ENCODE results near the gene JAG2.

JAG2 gene

GRCh38 chr14:105147671-105148603 lies 20.6 kb downstream of the JAG2 start:
- ATAC-seq (no peak), DNase-seq (no peak)
- H3K4me1 Mint-ChIP-seq = no peaks in the 10 kb centered on the region
- no peak overlapping the region for H3K27ac Mint-ChIP-seq
- no peaks in the 10 kb centered on the region for H3K9me3 Mint-ChIP-seq
- H3K4me3 Mint-ChIP-seq = no peak overlapping the region
- H3K36me3 Mint-ChIP-seq (ENCODE audit: low read depth) = no peaks in the 10 kb centered on the region
- no peaks in the 10 kb centered on the region for H3K27me3 Mint-ChIP-seq

DNA sequence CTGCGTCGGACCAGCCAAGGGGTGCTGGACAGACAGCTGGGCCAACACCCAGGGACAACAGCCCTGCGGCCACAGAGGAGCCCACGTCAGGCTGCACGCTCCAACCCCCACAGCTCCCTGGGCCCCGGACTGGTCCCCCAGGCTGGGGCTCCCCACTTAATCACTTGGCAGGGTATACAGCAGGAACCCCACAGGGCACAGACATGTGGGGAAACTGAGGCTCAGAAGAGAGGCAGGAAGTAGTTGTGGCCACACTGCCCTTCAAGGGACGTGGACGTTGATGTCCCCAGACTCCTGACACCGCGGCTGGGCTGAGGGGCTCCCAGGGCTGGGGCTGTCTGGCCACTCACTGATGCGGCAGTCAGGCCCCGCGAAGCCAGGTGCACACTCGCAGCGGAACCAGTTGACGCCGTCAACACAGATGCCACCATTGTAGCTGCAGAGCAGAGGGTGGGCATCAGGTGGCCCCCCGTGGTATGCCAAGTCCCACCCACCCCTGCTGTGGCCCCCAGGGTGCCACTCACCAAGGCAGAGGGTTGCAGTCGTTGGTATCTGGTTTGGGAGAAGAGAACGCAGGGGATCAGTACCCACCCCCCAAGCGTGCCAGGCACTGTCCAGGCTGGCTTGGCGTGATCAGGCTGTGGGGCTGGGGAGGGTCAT lies 21.5 kb downstream of the JAG2 start:
- H3K27ac Mint-ChIP-seq = no peak overlapping the region
- H3K27me3 Mint-ChIP-seq = no peaks in the 10 kb centered on the region
- H3K4me3 Mint-ChIP-seq = no peak overlapping the region
- DNase-seq (no peak), ATAC-seq (no peak)
- H3K36me3 Mint-ChIP-seq (ENCODE audit: low read depth) = no peaks in the 10 kb centered on the region
- no peaks in the 10 kb centered on the region for H3K9me3 Mint-ChIP-seq
- no peaks in the 10 kb centered on the region for H3K4me1 Mint-ChIP-seq

GRCh38 chr14:105146181-105146975 lies 22.2 kb downstream of the JAG2 start:
- Mint-ChIP-seq H3K4me3 (no peak overlapping the region), H3K9me3 (no peaks in the 10 kb centered on the region), H3K36me3 (ENCODE audit: low read depth) (no peaks in the 10 kb centered on the region), H3K27me3 (no peaks in the 10 kb centered on the region), H3K4me1 (no peaks in the 10 kb centered on the region), H3K27ac (no peak overlapping the region)
- DNase-seq (no peak), ATAC-seq (no peak)

- no peak overlapping the region for H3K27ac Mint-ChIP-seq
- no peaks in the 10 kb centered on the region for H3K36me3 Mint-ChIP-seq (ENCODE audit: low read depth)
- H3K4me3 Mint-ChIP-seq = no peak overlapping the region
- DNase-seq (no peak), ATAC-seq (no peak)
- no peaks in the 10 kb centered on the region for H3K27me3 Mint-ChIP-seq
- H3K4me1 Mint-ChIP-seq = no peaks in the 10 kb centered on the region
- H3K9me3 Mint-ChIP-seq = no peaks in the 10 kb centered on the region
Observed at GRCh38 chr14:105145381-105146180, 23.0 kb downstream of the JAG2 start.

DNA sequence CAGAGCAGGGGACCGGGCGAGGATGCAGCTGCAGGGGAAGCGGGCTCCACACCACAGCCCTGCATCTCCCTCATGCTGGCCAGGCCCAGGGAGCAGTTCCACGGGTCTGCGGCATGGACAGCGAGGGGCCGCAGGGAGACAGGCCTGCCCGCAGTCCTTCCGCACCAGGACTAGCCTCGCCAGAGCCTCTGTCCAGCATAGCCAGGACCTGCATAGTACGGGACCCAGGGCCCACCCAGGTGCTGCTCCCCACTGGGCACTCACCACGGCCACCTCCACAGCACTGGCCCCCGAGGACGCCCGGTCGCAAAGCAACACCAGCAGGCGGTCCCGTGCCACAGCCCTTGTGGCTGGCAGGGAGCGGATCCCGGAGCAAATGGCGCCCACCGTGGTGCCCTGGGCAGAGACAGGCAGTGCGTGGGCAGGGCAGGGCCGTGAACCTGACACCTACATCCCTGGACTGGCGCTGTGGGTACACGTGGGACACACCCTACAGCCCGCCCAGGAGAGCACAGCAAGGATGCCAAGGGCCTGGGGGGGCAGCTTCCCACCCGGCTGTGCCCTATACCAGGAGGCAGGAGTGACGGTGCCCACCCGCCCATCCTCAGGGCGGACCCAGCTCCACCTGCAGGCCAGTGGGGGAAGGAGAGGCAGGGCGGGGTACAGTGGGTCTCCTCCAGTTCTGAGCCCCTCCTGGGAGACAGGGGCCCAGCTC lies 23.8 kb downstream of the JAG2 start:
- no peak overlapping the region for H3K27ac Mint-ChIP-seq
- H3K27me3 Mint-ChIP-seq = no peaks in the 10 kb centered on the region
- peaks cover 4% of the 10 kb centered on the region for H3K9me3 Mint-ChIP-seq
- DNase-seq = no peak
- H3K36me3 Mint-ChIP-seq (ENCODE audit: low read depth) = no peaks in the 10 kb centered on the region
- no peaks in the 10 kb centered on the region for H3K4me1 Mint-ChIP-seq
- ATAC-seq = no peak
- H3K4me3 Mint-ChIP-seq = no peak overlapping the region

DNA sequence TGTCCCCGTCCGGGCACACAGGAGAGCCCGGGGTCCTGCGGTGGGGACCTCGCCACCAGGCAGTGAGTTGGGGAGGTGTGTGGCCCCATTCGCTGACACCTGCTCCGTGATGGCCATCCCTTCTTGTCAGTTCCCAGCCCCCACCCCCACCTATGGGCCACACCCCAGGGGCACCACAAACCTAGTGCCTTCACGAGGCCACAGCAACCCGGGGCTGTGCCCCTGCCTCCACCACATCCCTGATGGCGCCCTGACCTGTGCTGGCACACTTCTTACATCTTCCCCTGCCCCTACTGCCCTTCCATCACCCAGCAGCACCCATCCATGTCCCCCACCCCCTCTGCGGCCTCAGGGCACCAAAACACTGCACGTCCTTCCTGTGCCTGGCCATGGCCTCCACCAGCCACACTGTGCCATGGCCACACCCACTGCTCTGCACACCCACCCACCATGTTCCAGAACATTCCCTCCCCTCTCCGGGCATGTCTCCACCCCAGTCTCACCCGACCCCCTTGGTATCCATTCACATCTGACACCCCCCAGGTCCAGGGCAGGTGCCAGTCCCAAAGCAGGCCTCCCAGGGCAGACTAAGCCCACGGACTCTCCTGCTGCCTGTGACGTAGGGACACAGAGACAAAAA lies 24.4 kb downstream of the JAG2 start:
- H3K36me3 Mint-ChIP-seq (ENCODE audit: low read depth) = no peaks in the 10 kb centered on the region
- H3K4me1 Mint-ChIP-seq = no peaks in the 10 kb centered on the region
- peaks cover 4% of the 10 kb centered on the region for H3K9me3 Mint-ChIP-seq
- H3K4me3 Mint-ChIP-seq = no peak overlapping the region
- no peak overlapping the region for H3K27ac Mint-ChIP-seq
- DNase-seq = no peak
- H3K27me3 Mint-ChIP-seq = no peaks in the 10 kb centered on the region
- ATAC-seq = no peak

DNA sequence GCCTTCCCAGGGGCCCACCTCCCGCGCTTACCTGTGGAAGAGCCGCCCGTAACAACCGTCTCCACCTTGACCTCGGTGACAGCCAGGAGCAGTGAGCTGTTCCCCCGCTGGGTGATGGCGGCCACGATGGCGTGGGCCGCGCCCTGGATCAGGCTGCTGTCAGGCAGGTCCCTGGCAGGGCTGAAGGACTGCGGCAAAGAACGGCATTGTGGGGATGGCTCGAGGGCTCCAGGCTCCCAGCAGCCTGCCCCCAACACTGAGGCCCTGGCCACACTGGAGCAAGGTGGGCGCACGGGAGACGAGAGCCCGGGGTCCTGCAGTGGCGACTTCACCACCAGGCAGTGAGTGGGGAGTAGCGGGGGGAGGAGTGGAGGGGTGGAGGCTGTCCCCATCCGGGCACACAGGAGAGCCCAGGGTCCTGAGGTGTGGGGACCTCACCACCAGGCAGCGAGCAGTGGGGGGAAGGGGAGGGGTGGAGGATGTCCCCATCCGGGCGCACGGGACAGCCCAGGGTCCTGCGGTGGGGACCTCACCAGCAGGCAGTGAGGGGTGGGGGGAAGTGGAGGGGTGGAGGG lies 25.0 kb downstream of the JAG2 start:
- Mint-ChIP-seq H3K27me3 (no peaks in the 10 kb centered on the region), H3K4me3 (no peak overlapping the region), H3K36me3 (ENCODE audit: low read depth) (no peaks in the 10 kb centered on the region), H3K4me1 (no peaks in the 10 kb centered on the region), H3K27ac (no peak overlapping the region), H3K9me3 (peaks cover 4% of the 10 kb centered on the region)
- DNase-seq = no peak
- no peak for ATAC-seq

- Mint-ChIP-seq H3K27me3 (no peaks in the 10 kb centered on the region), H3K27ac (no peak overlapping the region), H3K9me3 (peaks cover 4% of the 10 kb centered on the region), H3K36me3 (ENCODE audit: low read depth) (no peaks in the 10 kb centered on the region), H3K4me1 (no peaks in the 10 kb centered on the region), H3K4me3 (no peak overlapping the region)
- DNase-seq = no peak
- no peak for ATAC-seq
Observed at GRCh38 chr14:105142651-105143450, 25.7 kb downstream of the JAG2 start.

DNA sequence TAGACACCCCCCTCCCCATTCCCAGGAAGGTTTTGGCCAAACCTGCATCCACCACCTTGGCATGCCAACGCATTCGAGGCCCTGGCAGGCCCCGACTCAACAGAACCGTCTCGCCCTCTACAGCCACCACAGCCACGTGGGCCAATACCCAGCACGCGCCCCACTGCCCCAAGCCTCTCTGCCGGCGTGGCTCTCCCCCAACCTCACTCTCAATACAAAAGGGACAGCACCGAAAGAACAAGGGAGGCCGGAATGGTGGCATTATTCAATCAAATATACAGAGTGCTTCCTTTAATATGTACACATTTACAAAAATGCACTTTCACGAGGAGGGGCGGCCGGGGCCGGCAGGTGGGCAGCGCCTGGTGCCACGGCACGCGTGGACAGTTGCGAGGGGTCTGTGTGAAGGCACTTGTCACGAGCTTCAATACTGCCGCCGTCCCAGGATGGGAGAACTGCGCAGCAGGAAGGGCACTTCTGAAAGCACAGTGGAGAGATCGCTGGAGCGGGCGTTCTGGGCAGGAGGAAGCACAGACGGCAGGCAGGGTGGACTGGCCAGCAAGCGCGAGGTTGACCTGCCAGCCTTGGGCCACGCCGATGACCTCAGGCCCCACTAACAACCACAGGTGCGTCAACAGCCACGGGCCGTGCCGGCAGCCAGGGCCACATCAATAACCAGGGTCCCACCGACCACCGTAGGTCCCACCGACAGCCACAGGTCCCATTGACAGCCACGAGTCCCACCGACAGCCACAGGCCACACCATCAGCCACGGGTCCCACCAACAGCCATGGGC lies 26.9 kb downstream of the JAG2 start:
- H3K4me1 Mint-ChIP-seq = no peaks in the 10 kb centered on the region
- H3K27me3 Mint-ChIP-seq = no peaks in the 10 kb centered on the region
- no peak overlapping the region for H3K27ac Mint-ChIP-seq
- H3K9me3 Mint-ChIP-seq = peaks cover 4% of the 10 kb centered on the region
- no peak overlapping the region for H3K4me3 Mint-ChIP-seq
- ATAC-seq = no peak
- DNase-seq = no peak
- no peaks in the 10 kb centered on the region for H3K36me3 Mint-ChIP-seq (ENCODE audit: low read depth)

DNA sequence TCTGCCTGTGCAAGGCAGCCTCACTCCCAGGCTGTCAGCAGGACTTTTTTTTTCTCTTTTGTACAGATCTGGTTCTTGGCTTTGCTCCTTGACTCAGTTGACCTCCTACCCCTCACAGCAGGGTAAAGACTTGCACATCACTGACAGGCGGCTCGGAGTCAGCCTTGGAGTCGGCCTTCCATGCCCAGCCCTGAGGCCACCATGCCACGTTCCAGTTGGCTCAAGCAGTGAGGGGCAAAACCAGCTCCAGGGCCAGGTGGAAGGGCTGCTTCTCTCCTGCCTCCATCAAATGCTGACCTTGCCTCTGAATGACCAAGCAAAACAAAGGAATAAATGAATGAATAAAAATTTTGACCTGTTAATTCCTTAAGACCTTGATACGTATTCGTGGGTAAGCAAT lies 27.6 kb downstream of the JAG2 start:
- Mint-ChIP-seq H3K9me3 (peaks cover 4% of the 10 kb centered on the region), H3K4me1 (no peaks in the 10 kb centered on the region), H3K36me3 (ENCODE audit: low read depth) (no peaks in the 10 kb centered on the region), H3K4me3 (no peak overlapping the region), H3K27me3 (no peaks in the 10 kb centered on the region), H3K27ac (no peak overlapping the region)
- DNase-seq (no peak), ATAC-seq (no peak)

DNA sequence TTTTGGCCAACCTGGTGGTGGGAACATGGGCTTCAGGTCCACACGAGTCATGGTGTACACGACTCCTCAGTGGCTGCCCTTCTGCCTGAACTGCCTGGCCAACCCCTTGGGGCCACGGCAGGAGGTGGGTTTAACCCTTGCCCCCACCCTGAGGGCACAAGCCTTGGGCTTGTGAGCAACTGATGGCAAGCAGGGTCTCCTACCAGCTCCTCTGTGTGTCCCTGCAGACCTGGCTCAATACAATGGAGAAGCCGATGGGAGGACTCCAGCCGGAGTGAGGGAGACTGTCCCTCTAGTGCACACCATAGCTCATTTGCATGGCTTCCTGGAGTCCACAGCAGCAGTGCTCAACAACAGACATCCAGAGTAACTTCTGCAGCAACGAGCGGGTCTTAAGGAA lies 28.0 kb downstream of the JAG2 start:
- no peaks in the 10 kb centered on the region for H3K4me1 Mint-ChIP-seq
- no peaks in the 10 kb centered on the region for H3K27me3 Mint-ChIP-seq
- DNase-seq = no peak
- no peak overlapping the region for H3K27ac Mint-ChIP-seq
- no peak overlapping the region for H3K4me3 Mint-ChIP-seq
- peaks cover 4% of the 10 kb centered on the region for H3K9me3 Mint-ChIP-seq
- no peaks in the 10 kb centered on the region for H3K36me3 Mint-ChIP-seq (ENCODE audit: low read depth)
- no peak for ATAC-seq

- no peaks in the 10 kb centered on the region for H3K27me3 Mint-ChIP-seq
- DNase-seq = no peak
- no peak overlapping the region for H3K4me3 Mint-ChIP-seq
- peaks cover 4% of the 10 kb centered on the region for H3K9me3 Mint-ChIP-seq
- H3K36me3 Mint-ChIP-seq (ENCODE audit: low read depth) = no peaks in the 10 kb centered on the region
- no peak overlapping the region for H3K27ac Mint-ChIP-seq
- H3K4me1 Mint-ChIP-seq = no peaks in the 10 kb centered on the region
- no peak for ATAC-seq
Observed at GRCh38 chr14:105139831-105140239, 28.7 kb downstream of the JAG2 start.

Data from activated naive CD8-positive, alpha-beta T cell treated with anti-CD3 and anti-CD28 coated beads, Interleukin-2, amount 50 U/mL, for 24 hours (primary cell).